DND-41 (cell line): ENCODE data around the gene NGDN.

ENCODE experiments used
- ATAC-seq: fragments of 200-7000 bp; cut with Tn5 transposase; 3 replicates; pipeline ENCODE4 v1.9.1; 2021; ENCODE audit warnings: low read depth; ENCODE audit not compliant: insufficient read depth
- DNase-seq: peaks from one replicate; pipeline ENCODE4 v3.0.0-alpha.2; 2020
- H2AFZ ChIP-seq: 2 replicates; pipeline ENCODE4 v1.6.0; 2012; ENCODE audit warnings: low read depth, low read length
- H3K27ac ChIP-seq: 2 replicates; pipeline ENCODE4 v1.5.1; 2012; ENCODE audit warnings: low read length, inconsistent platforms
- H3K27me3 ChIP-seq: fragments of 200-600 bp; sonication (generic); 2 replicates; pipeline ENCODE4 v1.6.0; 2012; ENCODE audit warnings: low read length, mild to moderate bottlenecking, inconsistent platforms; ENCODE audit not compliant: insufficient read depth, poor library complexity
- H3K36me3 ChIP-seq: 2 replicates; pipeline ENCODE4 v1.5.1; 2012; ENCODE audit warnings: low read length, inconsistent platforms; ENCODE audit not compliant: insufficient read depth
- H3K4me1 ChIP-seq: 2 replicates; pipeline ENCODE4 v1.5.1; 2012; ENCODE audit warnings: mild to moderate bottlenecking, low read length; ENCODE audit not compliant: insufficient read depth
- H3K4me2 ChIP-seq: 2 replicates; pipeline ENCODE4 v1.6.0; 2012; ENCODE audit warnings: mild to moderate bottlenecking, moderate library complexity, low read length, inconsistent platforms; ENCODE audit not compliant: insufficient read depth
- H3K4me3 ChIP-seq, 2 experiments: fragments of 200-600 bp in 1 of 2; shearing (Covaris generic) in 1 of 2; 2 replicates each; pipeline ENCODE4 v1.5.1; 2012 to 2016; ENCODE audit warnings: inconsistent platforms in 2 of 2, low read length in 2 of 2, mild to moderate bottlenecking in 2 of 2, low read depth in 1 of 2, moderate library complexity in 1 of 2
- H3K79me2 ChIP-seq: 2 replicates; pipeline ENCODE4 v1.6.0; 2012; ENCODE audit warnings: low read length, inconsistent platforms; ENCODE audit not compliant: insufficient read depth
- H3K9ac ChIP-seq: 2 replicates; pipeline ENCODE4 v1.6.0; 2012; ENCODE audit warnings: low read depth, mild to moderate bottlenecking, inconsistent platforms, low read length, moderate library complexity
- H3K9me3 ChIP-seq: 2 replicates; pipeline ENCODE4 v1.5.1; 2012; ENCODE audit warnings: low read length, moderate library complexity, mild to moderate bottlenecking, inconsistent platforms; ENCODE audit not compliant: insufficient read depth, severe bottlenecking
- H4K20me1 ChIP-seq: 2 replicates; pipeline ENCODE4 v1.6.0; 2012; ENCODE audit warnings: low read length; ENCODE audit not compliant: insufficient read depth
- CTCF ChIP-seq: IDR thresholded peaks from 2 replicates; pipeline ENCODE4 v1.5.1; 2012; ENCODE audit warnings: borderline replicate concordance, low read length, moderate library complexity, mild to moderate bottlenecking; ENCODE audit not compliant: poor library complexity, severe bottlenecking; ENCODE audit errors: extremely low read depth
- EZH2 ChIP-seq: IDR thresholded peaks from 3 replicates; pipeline ENCODE4 v1.6.1; 2012; ENCODE audit warnings: borderline replicate concordance, low read depth, mild to moderate bottlenecking, moderate library complexity, low read length, inconsistent platforms; ENCODE audit not compliant: severe bottlenecking

The NGDN gene

DNA sequence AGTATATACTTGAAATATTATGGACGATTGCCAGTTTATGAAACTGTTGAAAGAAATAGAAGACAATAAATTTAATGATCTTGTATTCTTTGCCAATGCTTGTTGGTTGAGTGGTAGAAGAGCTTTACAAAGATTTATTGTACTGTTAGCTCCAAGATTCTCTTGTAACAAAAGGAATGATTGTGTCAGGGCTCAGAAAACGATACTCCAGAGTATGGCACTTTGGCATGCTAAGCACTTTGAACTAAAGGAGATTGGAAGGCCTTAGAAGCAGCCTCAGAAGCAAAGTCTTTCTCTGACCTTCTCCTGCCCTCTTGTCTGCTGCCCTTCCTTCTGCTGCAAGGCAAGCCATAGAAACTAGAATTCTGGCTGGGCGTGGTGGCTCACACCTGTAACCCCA lies 4.2 kb upstream of the NGDN start:
- Histone ChIP-seq H2AFZ (no peak overlapping the region), H3K9ac (no peak overlapping the region), H4K20me1 (no peaks in the 10 kb centered on the region), H3K27ac (no peak overlapping the region), H3K4me2 (no peak overlapping the region), H3K27me3 (no peaks in the 10 kb centered on the region), H3K4me1 (peaks cover 12% of the 10 kb centered on the region), H3K9me3 (no peaks in the 10 kb centered on the region), H3K4me3 (no peak overlapping the region), H3K79me2 (peaks cover 8% of the 10 kb centered on the region), H3K36me3 (no peaks in the 10 kb centered on the region)
- ATAC-seq, result no peak
- no peak for DNase-seq
- no peak for TF ChIP-seq EZH2
- TF ChIP-seq CTCF, result no peak

GRCh38 chr14:23468704-23469126 lies 788 bp upstream of the NGDN start:
- Histone ChIP-seq H3K27ac (peak overlapping the region; percentile 76), H2AFZ (peak overlapping the region; percentile 96), H3K4me3 (peak overlapping the region in 1 of 2 experiments; percentile 71; a peak in 2 of 4 replicates), H3K4me1 (peaks cover 25% of the 10 kb centered on the region), H3K36me3 (peaks cover 26% of the 10 kb centered on the region), H3K9me3 (no peaks in the 10 kb centered on the region), H4K20me1 (no peaks in the 10 kb centered on the region; the same call in 1 of the 2 replicates), H3K27me3 (no peaks in the 10 kb centered on the region), H3K4me2 (peak overlapping the region; percentile 89), H3K9ac (no peak overlapping the region), H3K79me2 (peaks cover 25% of the 10 kb centered on the region)
- ATAC-seq, result no peak
- TF ChIP-seq EZH2, result no peak
- TF ChIP-seq CTCF, result no peak
- no peak for DNase-seq

DNA sequence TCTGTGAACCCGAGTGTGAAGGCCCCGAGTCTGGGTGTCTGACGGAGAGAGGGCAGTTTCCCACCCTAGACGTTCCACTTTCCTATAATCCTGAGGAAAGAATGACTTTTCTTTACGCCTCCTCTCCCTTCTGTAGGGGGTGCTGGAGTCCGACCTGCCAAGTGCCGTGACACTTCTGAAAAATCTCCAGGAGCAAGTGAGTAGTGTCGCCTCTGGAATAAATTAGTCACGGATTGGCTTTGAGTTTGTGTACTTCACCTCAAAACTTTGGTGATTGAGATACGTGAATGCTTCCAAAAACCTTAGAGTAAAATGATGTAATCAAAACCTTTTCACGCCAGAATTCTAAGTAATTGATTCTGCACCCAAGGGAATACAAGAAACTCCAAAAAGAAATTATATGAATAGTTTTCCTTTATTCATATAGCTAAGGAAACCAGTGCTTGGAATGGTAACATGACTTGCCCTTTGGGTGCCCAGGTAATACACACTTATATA lies 452 bp downstream of the NGDN start:
- H3K27ac ChIP-seq, result peak overlapping the region; percentile 76
- peaks cover 37% of the 10 kb centered on the region for H3K36me3 ChIP-seq
- H2AFZ ChIP-seq, result peak overlapping the region; percentile 96
- H3K9me3 ChIP-seq, result no peaks in the 10 kb centered on the region
- DNase-seq (no peak), ATAC-seq (peak; percentile 28)
- peak overlapping the region; percentile 71 to 85 for H3K4me3 ChIP-seq
- H3K4me1 ChIP-seq, result peaks cover 25% of the 10 kb centered on the region
- TF ChIP-seq EZH2, result no peak
- TF ChIP-seq CTCF, result no peak
- peak overlapping the region; percentile 72 for H3K9ac ChIP-seq
- no peaks in the 10 kb centered on the region; the same call in 1 of the 2 replicates for H4K20me1 ChIP-seq
- H3K4me2 ChIP-seq, result peak overlapping the region; percentile 89
- no peaks in the 10 kb centered on the region for H3K27me3 ChIP-seq
- peaks cover 25% of the 10 kb centered on the region for H3K79me2 ChIP-seq
